Hepatocyte (in vitro differentiated cells): ENCODE data around the gene ANK2. TPM values are rescaled to one million over a fixed set of nuclear protein-coding genes. Genes with fewer than 3 reads are reported as not detected.

ENCODE experiments used
- DNase-seq: peaks from one replicate; pipeline ENCODE4 v3.0.0-alpha.2; 2016; ENCODE audit warnings: low spot score
- H2AFZ ChIP-seq: fragments of 200-600 bp; sonication (generic); 2 replicates; pipeline ENCODE4 v1.6.0; 2016; ENCODE audit warnings: antibody characterized with exemption, mild to moderate bottlenecking
- H3K27ac ChIP-seq: fragments of 200-600 bp; sonication (generic); 2 replicates; pipeline ENCODE4 v1.5.1; 2016; ENCODE audit warnings: mild to moderate bottlenecking
- H3K27me3 ChIP-seq: fragments of 200-600 bp; sonication (generic); 2 replicates; pipeline ENCODE4 v1.6.1; 2016
- H3K36me3 ChIP-seq: fragments of 200-600 bp; sonication (generic); replicated peaks from 2 replicates; pipeline ENCODE4 v1.5.1; 2016; ENCODE audit warnings: low read depth; ENCODE audit not compliant: insufficient read depth
- H3K4me1 ChIP-seq: fragments of 200-600 bp; sonication (generic); 2 replicates; pipeline ENCODE4 v1.5.1; 2016; ENCODE audit warnings: mild to moderate bottlenecking, moderate library complexity; ENCODE audit not compliant: insufficient read depth
- H3K4me2 ChIP-seq: fragments of 200-600 bp; sonication (generic); 2 replicates; pipeline ENCODE4 v1.6.0; 2016
- H3K4me3 ChIP-seq: fragments of 200-600 bp; sonication (generic); 2 replicates; pipeline ENCODE4 v1.5.1; 2016; ENCODE audit warnings: mild to moderate bottlenecking
- H3K79me2 ChIP-seq: fragments of 200-600 bp; sonication (generic); 2 replicates; pipeline ENCODE4 v1.6.0; 2017; ENCODE audit warnings: mild to moderate bottlenecking
- H3K9me2 ChIP-seq: fragments of 200-600 bp; sonication (generic); replicated peaks from 2 replicates; pipeline ENCODE4 v1.6.0; 2017; ENCODE audit warnings: mild to moderate bottlenecking; ENCODE audit not compliant: insufficient read depth
- H3K9me3 ChIP-seq: fragments of 200-600 bp; sonication (generic); 2 replicates; pipeline ENCODE4 v1.5.1; 2016; ENCODE audit warnings: low read depth, mild to moderate bottlenecking
- H4K20me1 ChIP-seq: fragments of 200-600 bp; sonication (generic); 2 replicates; pipeline ENCODE4 v1.6.0; 2016; ENCODE audit warnings: mild to moderate bottlenecking; ENCODE audit not compliant: insufficient read depth, poor library complexity, severe bottlenecking
- CTCF ChIP-seq: fragments of 200-600 bp; sonication (generic); IDR thresholded peaks from 2 replicates; pipeline ENCODE4 v1.5.1; 2016; ENCODE audit warnings: antibody characterized with exemption, mild to moderate bottlenecking; ENCODE audit not compliant: poor library complexity
- EZH2 ChIP-seq: fragments of 200-600 bp; sonication (generic); IDR thresholded peaks from 2 replicates; pipeline ENCODE4 v1.6.1; 2016; ENCODE audit warnings: antibody characterized with exemption, mild to moderate bottlenecking, borderline replicate concordance
- EZH2phosphoT487 ChIP-seq: fragments of 200-600 bp; sonication (generic); IDR thresholded peaks from one replicate; pipeline ENCODE4 v1.6.1; 2018; ENCODE audit warnings: antibody characterized with exemption, mild to moderate bottlenecking, low read depth, moderate library complexity; ENCODE audit not compliant: unreplicated experiment, severe bottlenecking
- WGBS: methylation state at CpG from one replicate; pipeline ENCODE4 v1.1.6; 2016; ENCODE audit warnings: low lambda C conversion rate; ENCODE audit errors: missing lambda C conversion rate; 5-methylcytosine and 5-hydroxymethylcytosine counted together
- polyA plus RNA-seq: library from polyadenylated mRNA; unstranded; fragments of >200 nt; fragmentation: Nextera tagmentation; extraction: Ambion mirVana; gene quantifications from 2 replicates; pipeline ENCODE4 v1.2.1, GENCODE V29; 2016
- total RNA-seq: library from RNA; depleted of rRNA; stranded (reverse); fragments of >200 nt; gene quantifications from 2 replicates; pipeline ENCODE4 v1.2.3, GENCODE V29; 2014

The ANK2 gene
- total and polyA plus RNA-seq, 2 experiments from 2014 or later = 3.6 to 17.5 TPM

GRCh38 chr4:113122066-113122465 lies 72.6 kb downstream of the ANK2 start:
- Histone ChIP-seq H3K27me3 (no peaks in the 10 kb centered on the region), H3K9me3 (no peaks in the 10 kb centered on the region), H3K4me1 (no peaks in the 10 kb centered on the region), H2AFZ (no peak overlapping the region), H3K4me3 (no peak overlapping the region), H3K9me2 (no peaks in the 10 kb centered on the region), H3K27ac (no peak overlapping the region), H3K36me3 (no peaks in the 10 kb centered on the region), H3K79me2 (no peaks in the 10 kb centered on the region), H4K20me1 (no peaks in the 10 kb centered on the region), H3K4me2 (no peak overlapping the region)
- WGBS = 95% methylated on average over 1 of the region's 1 CpG
- TF ChIP-seq CTCF = no peak
- TF ChIP-seq EZH2 = no peak
- TF ChIP-seq EZH2phosphoT487 = no peak
- no peak for DNase-seq

GRCh38 chr4:113125418-113125817 lies 76.0 kb downstream of the ANK2 start:
- H3K27ac ChIP-seq = no peak overlapping the region
- no peaks in the 10 kb centered on the region for H3K9me3 ChIP-seq
- H3K9me2 ChIP-seq = no peaks in the 10 kb centered on the region
- no peak overlapping the region for H3K4me2 ChIP-seq
- 100% methylated on average over 1 of the region's 1 CpG for WGBS
- H3K36me3 ChIP-seq = no peaks in the 10 kb centered on the region
- H2AFZ ChIP-seq = no peak overlapping the region
- TF ChIP-seq EZH2phosphoT487 (no peak), EZH2 (no peak), CTCF (no peak)
- no peaks in the 10 kb centered on the region for H4K20me1 ChIP-seq
- no peaks in the 10 kb centered on the region for H3K79me2 ChIP-seq
- no peak for DNase-seq
- H3K27me3 ChIP-seq = no peaks in the 10 kb centered on the region
- no peaks in the 10 kb centered on the region for H3K4me1 ChIP-seq
- no peak overlapping the region for H3K4me3 ChIP-seq

GRCh38 chr4:113131136-113131535 lies 81.7 kb downstream of the ANK2 start:
- Histone ChIP-seq H3K79me2 (no peaks in the 10 kb centered on the region), H3K9me2 (no peaks in the 10 kb centered on the region), H3K27me3 (no peaks in the 10 kb centered on the region), H3K4me3 (no peak overlapping the region), H4K20me1 (no peaks in the 10 kb centered on the region), H3K4me1 (no peaks in the 10 kb centered on the region), H3K27ac (no peak overlapping the region), H3K9me3 (no peaks in the 10 kb centered on the region), H3K36me3 (no peaks in the 10 kb centered on the region), H3K4me2 (no peak overlapping the region), H2AFZ (no peak overlapping the region)
- TF ChIP-seq EZH2phosphoT487 (no peak), CTCF (no peak), EZH2 (no peak)
- DNase-seq = no peak

GRCh38 chr4:113131621-113132020 lies 82.2 kb downstream of the ANK2 start:
- Histone ChIP-seq H3K4me1 (no peaks in the 10 kb centered on the region), H3K27me3 (no peaks in the 10 kb centered on the region), H3K9me2 (no peaks in the 10 kb centered on the region), H3K4me3 (no peak overlapping the region), H3K27ac (no peak overlapping the region), H3K36me3 (no peaks in the 10 kb centered on the region), H3K4me2 (no peak overlapping the region), H3K79me2 (no peaks in the 10 kb centered on the region), H2AFZ (no peak overlapping the region), H3K9me3 (no peaks in the 10 kb centered on the region), H4K20me1 (no peaks in the 10 kb centered on the region)
- no peak for DNase-seq
- WGBS = 53% methylated on average over 2 of the region's 2 CpGs
- TF ChIP-seq EZH2phosphoT487 (no peak), CTCF (no peak), EZH2 (no peak)
